ENCODE measurements around the gene SLC25A47.

SLC25A47 gene

DNA sequence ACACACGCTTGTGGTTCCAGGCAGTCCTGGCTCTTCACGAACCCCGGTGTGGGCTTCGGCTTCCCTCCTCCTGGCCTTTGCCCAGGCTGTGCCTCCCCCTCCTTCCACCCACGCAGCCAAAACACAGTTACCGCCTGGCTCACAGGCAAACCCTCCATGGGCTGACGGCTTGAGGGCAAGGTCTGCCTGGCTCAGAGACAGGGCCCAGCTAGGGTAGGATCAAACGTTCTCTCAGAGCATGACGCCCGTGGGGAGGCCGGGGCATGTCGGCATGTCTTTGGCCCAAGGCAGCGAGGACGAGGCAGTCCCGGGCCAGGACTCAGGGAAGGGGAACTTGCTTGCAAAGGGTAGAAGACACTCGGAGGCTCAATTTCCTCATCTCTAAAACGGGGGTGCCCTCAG, 2.1 kb downstream of the SLC25A47 start:
- H3K9me3 Mint-ChIP-seq = no peaks in the 10 kb centered on the region
- no peaks in the 10 kb centered on the region for H3K4me1 Mint-ChIP-seq
- H3K27ac Mint-ChIP-seq = peak overlapping the region; percentile 23 to 25
- H3K27me3 Mint-ChIP-seq = no peaks in the 10 kb centered on the region
- ATAC-seq (no peak), DNase-seq (no peak)
- no peak overlapping the region for H3K4me3 Mint-ChIP-seq

DNA sequence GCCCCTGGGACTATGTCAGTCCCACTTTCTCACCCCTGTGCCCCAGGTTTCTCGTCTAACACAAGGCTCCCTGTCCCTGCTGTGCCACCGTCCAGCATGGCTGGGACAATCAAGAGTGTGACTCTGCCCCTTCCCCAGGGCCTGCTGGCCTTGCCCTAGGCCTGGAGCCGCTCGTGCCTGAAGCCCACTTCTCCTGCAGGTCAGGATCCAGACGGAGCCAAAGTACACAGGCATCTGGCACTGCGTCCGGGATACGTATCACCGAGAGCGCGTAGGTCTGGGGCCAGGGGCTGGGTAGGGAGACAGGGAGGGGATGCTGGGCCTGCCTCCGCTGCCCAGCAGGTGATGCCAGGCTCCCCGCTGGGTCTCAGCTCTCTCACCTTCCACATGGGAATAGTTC, 2.8 kb downstream of the SLC25A47 start:
- no peaks in the 10 kb centered on the region for H3K4me1 Mint-ChIP-seq
- no peaks in the 10 kb centered on the region for H3K9me3 Mint-ChIP-seq
- H3K27me3 Mint-ChIP-seq = no peaks in the 10 kb centered on the region
- ATAC-seq (no peak), DNase-seq (no peak)
- H3K4me3 Mint-ChIP-seq = no peak overlapping the region
- H3K27ac Mint-ChIP-seq = peak overlapping the region in 1 of 2 donors; percentile 77

DNA sequence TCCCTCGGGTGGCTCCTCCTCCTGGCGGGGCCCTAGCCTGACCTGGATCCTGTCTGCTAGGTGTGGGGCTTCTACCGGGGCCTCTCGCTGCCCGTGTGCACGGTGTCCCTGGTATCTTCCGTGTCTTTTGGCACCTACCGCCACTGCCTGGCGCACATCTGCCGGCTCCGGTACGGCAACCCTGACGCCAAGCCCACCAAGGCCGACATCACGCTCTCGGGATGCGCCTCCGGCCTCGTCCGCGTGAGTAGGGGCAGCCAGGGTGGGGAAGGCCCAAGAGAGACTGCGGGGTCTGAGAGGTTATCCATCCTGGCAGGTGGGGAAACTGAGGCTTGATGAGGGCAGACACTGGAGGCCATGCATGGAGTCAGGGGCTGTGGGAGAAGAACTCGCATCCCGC, 4.0 kb downstream of the SLC25A47 start:
- Mint-ChIP-seq H3K4me3 (no peak overlapping the region), H3K4me1 (no peaks in the 10 kb centered on the region), H3K27me3 (no peaks in the 10 kb centered on the region), H3K9me3 (no peaks in the 10 kb centered on the region), H3K27ac (peak overlapping the region in 1 of 2 donors; percentile 27)
- ATAC-seq = no peak
- no peak for DNase-seq

DNA sequence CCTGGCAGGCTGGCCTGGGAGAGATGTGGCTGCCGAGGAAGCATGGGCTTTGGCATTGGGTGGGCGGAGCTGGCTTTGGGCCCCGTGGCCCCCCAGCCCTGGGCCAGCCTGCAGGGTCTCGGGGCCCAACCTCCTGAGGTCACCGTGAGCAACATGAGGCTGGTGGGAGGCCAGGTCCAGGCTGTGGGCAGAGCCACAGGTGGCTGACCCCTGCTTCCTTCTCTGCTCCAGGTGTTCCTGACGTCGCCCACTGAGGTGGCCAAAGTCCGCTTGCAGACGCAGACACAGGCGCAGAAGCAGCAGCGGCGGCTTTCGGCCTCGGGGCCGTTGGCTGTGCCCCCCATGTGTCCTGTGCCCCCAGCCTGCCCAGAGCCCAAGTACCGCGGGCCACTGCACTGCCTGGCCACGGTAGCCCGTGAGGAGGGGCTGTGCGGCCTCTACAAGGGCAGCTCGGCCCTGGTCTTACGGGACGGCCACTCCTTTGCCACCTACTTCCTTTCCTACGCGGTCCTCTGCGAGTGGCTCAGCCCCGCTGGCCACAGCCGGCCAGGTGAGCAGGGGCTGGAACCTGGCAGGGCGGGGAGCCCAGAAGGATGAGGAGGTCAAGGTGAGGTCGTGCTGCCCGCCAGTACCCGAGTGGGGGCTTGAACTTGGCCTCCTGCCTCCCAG, 5.5 kb downstream of the SLC25A47 start:
- Mint-ChIP-seq H3K9me3 (no peaks in the 10 kb centered on the region), H3K4me3 (no peak overlapping the region), H3K4me1 (peaks cover 4% of the 10 kb centered on the region), H3K27ac (peak overlapping the region; percentile 52 to 90), H3K27me3 (no peaks in the 10 kb centered on the region)
- no peak for ATAC-seq
- no peak for DNase-seq

DNA sequence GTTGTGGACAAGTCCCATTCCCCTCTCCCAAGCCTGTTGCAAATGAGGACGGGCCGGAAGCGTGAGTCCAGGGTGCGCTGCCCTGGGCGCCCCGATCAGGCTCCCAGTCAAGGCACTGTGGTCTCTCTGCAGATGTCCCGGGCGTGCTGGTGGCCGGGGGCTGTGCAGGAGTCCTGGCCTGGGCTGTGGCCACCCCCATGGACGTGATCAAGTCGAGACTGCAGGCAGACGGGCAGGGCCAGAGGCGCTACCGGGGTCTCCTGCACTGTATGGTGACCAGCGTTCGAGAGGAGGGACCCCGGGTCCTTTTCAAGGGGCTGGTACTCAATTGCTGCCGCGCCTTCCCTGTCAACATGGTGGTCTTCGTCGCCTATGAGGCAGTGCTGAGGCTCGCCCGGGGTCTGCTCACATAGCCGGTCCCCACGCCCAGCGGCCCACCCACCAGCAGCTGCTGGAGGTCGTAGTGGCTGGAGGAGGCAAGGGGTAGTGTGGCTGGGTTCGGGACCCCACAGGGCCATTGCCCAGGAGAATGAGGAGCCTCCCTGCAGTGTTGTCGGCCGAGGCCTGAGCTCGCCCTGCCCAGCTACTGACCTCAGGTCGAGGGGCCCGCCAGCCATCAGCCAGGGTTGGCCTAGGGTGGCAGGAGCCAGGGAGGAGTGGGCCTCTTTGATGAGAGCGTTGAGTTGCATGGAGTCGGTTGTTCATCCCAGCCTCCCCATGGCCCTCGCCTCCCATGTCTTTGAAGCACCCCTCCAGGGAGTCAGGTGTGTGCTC, 6.3 kb downstream of the SLC25A47 start:
- Mint-ChIP-seq H3K27me3 (no peaks in the 10 kb centered on the region), H3K27ac (peak overlapping the region in 1 of 2 donors; percentile 96), H3K4me3 (no peak overlapping the region), H3K4me1 (peaks cover 6% of the 10 kb centered on the region), H3K9me3 (no peaks in the 10 kb centered on the region)
- DNase-seq = peak in 1 of 2 donors; percentile 24
- ATAC-seq = peak; percentile 1

DNA sequence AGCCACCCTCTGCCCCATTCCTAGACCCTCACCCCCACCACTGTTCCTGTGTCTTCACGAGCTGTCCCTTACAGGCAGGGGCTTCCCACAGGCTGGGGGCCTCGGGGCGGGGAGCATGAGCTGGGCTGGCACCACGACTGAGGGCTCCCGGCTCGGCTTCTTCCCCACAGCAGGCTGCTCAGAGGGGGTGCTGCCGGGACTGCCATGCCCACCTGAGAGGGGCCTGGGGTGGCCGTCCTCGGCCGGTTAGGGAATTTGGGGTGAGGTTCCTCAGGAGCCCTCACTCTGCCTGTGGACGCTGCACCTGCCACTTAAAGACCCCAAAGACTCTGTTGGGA, 6.8 kb downstream of the SLC25A47 start:
- Mint-ChIP-seq H3K4me3 (no peak overlapping the region), H3K27me3 (no peaks in the 10 kb centered on the region), H3K4me1 (peaks cover 6% of the 10 kb centered on the region), H3K9me3 (no peaks in the 10 kb centered on the region), H3K27ac (peak overlapping the region in 1 of 2 donors; percentile 96)
- ATAC-seq (peak; percentile 0), DNase-seq (peak in 1 of 2 donors; percentile 26)

DNA sequence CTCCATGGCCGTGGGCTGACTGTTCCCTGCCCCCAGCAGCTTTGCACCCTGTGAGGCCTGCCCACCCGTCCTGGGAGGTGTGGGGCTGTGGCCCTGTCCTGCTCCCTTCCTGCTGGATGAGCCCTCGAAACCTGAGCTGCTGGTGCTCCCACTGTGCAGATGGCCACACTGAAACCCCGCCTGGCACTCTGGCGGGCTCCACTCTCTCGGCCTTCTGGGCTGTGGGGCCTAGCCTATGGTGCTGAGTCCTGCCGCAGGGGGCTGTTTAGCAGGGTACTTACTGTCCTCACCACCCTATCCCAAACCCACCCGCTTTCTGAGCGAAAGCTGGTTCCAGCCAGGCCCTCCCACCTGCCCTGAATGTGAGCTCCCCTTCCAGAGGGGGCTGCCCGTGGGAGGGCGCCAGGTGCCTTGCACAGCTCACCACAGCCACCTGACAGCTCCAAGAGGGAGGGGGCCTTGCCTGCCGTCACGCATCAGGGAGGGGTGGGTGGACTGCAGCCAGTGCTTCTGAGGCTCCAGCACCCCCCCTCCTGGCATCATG, 7.3 kb downstream of the SLC25A47 start:
- Mint-ChIP-seq H3K27me3 (no peaks in the 10 kb centered on the region), H3K27ac (peak overlapping the region in 1 of 2 donors; percentile 89), H3K4me1 (peaks cover 6% of the 10 kb centered on the region)

DNA sequence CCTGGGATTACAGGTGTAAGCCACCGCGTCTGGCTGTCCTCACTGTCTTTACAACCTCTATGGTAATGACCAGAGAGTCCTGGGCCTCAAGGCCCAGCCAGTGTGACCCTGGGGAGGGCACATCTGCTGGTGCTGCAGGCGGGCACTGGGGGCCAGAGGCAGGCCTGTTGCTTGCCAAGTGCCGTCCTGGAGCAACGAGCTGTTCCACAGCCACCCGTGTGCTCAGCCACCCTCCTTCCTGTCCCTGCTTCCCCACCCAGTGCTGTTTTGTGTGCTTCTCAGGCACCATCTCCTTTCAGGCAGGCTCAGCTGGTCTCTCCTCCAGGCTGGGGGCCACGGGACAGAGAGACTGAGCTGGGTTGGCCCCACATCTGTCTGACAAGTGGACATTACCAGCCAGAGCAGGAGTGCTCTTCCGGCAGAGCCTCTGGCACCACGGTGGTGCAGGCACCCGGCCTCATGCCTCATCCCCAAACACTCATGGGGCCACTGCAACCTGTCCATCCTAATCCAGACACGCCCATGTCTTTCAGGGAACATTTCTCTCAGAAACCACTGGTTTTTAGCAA, 9.0 kb downstream of the SLC25A47 start:
- H3K27me3 Mint-ChIP-seq = no peaks in the 10 kb centered on the region
- H3K4me1 Mint-ChIP-seq = peaks cover 10% of the 10 kb centered on the region
- no peak overlapping the region for H3K4me3 Mint-ChIP-seq
- H3K27ac Mint-ChIP-seq = peak overlapping the region in 1 of 2 donors; percentile 89
- ATAC-seq = peak; percentile 34
- no peaks in the 10 kb centered on the region for H3K9me3 Mint-ChIP-seq
- DNase-seq = peak in 1 of 2 donors; percentile 33

More for the DNA sequence above, 7.3 kb downstream of the SLC25A47 start:
- Mint-ChIP-seq H3K4me3 (no peak overlapping the region), H3K9me3 (no peaks in the 10 kb centered on the region)
- DNase-seq (peak; percentile 24), ATAC-seq (peak; percentile 15)

DNA sequence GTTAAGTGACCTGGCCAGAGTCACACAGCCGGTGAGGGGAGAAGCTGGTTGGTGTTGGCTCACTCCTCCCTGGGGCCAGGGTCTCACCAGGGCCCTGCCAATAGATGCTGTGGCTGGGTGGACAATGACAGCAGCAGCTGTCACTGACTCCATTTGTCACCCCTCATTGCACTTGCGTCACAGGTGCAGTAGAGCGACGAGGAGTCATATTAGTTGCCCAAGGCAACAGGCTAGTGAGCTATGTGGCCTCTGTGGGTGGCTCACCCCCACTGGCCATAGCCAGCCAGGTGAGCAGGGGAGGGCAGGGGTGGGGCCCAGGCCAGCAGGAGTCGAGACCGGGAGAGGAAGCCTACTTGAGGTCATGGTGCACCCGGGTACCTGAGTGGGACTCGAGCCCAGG, 9.7 kb downstream of the SLC25A47 start:
- Mint-ChIP-seq H3K4me1 (peaks cover 13% of the 10 kb centered on the region), H3K9me3 (no peaks in the 10 kb centered on the region), H3K27ac (peak overlapping the region in 1 of 2 donors; percentile 89), H3K4me3 (no peak overlapping the region), H3K27me3 (no peaks in the 10 kb centered on the region)
- ATAC-seq = peak; percentile 21
- DNase-seq = no peak

DNA sequence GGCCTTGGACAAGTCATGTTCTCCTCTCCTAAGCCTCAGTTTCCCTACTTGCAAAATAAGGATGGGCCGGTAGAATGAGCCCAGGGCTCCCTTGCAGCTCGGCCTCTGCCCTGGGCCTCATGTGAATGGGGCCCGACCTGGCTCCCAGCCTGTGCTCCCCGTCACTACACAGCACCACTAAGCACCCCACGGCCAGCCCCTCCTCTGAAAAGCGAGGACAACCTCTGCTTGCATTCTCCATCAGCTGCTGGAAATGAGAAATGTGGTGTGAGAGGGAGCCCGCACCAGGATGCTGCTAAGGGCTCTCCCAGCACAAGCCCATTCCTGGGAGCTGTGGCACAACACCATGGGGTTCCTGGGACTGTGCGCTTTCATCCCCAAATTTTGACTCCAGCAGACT, 10.2 kb downstream of the SLC25A47 start:
- ATAC-seq (peak; percentile 2), DNase-seq (no peak)
- H3K9me3 Mint-ChIP-seq = no peaks in the 10 kb centered on the region
- peak overlapping the region in 1 of 2 donors; percentile 82 for H3K27ac Mint-ChIP-seq
- H3K4me1 Mint-ChIP-seq = peaks cover 13% of the 10 kb centered on the region
- H3K4me3 Mint-ChIP-seq = no peak overlapping the region
- H3K27me3 Mint-ChIP-seq = no peaks in the 10 kb centered on the region

DNA sequence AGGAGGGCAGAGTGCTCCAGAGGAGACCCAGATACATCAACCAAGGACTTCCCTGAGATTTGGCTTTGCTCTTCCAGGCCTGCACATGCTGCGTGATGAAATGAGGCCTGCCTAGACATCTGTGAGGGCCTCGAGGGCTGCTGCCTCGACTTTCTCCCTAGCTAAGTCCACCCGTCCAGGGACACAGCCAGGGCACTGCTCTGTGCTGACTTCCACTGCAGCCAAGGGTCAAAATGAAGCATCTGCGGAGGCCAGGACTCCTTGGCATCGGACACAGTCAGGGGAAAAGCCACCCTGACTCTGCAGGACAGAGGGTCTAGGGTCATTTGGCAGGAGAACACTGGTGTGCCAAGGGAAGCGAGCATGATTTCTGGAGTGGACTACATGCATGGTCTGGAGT, 10.7 kb downstream of the SLC25A47 start:
- H3K4me3 Mint-ChIP-seq = no peak overlapping the region
- DNase-seq (no peak), ATAC-seq (no peak)
- H3K4me1 Mint-ChIP-seq = peaks cover 13% of the 10 kb centered on the region
- no peaks in the 10 kb centered on the region for H3K27me3 Mint-ChIP-seq
- H3K9me3 Mint-ChIP-seq = no peaks in the 10 kb centered on the region
- H3K27ac Mint-ChIP-seq = peak overlapping the region in 1 of 2 donors; percentile 82

DNA sequence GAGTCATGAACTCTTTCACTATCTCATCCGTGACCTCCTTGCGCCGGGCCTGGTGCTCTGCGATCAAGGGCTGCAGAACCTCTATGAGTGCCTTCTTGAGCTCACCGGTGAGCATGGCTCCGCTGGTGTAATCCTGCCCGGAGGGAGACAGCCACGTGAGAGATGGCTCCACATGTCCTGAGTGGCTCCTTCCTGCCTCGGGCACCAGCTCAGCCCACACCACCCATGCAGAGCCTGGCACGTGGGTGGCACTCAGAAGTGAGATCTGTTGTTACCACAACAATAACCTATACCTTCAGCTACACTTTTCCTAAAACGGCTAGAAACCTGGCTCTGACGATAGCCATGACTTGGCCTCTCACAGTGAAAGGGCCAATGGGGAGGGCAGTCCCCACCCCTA, 11.8 kb downstream of the SLC25A47 start:
- DNase-seq = no peak
- H3K27me3 Mint-ChIP-seq = no peaks in the 10 kb centered on the region
- no peak overlapping the region for H3K4me3 Mint-ChIP-seq
- H3K9me3 Mint-ChIP-seq = no peaks in the 10 kb centered on the region
- H3K27ac Mint-ChIP-seq = peak overlapping the region in 1 of 2 donors; percentile 92
- peaks cover 15% of the 10 kb centered on the region for H3K4me1 Mint-ChIP-seq
- no peak for ATAC-seq

DNA sequence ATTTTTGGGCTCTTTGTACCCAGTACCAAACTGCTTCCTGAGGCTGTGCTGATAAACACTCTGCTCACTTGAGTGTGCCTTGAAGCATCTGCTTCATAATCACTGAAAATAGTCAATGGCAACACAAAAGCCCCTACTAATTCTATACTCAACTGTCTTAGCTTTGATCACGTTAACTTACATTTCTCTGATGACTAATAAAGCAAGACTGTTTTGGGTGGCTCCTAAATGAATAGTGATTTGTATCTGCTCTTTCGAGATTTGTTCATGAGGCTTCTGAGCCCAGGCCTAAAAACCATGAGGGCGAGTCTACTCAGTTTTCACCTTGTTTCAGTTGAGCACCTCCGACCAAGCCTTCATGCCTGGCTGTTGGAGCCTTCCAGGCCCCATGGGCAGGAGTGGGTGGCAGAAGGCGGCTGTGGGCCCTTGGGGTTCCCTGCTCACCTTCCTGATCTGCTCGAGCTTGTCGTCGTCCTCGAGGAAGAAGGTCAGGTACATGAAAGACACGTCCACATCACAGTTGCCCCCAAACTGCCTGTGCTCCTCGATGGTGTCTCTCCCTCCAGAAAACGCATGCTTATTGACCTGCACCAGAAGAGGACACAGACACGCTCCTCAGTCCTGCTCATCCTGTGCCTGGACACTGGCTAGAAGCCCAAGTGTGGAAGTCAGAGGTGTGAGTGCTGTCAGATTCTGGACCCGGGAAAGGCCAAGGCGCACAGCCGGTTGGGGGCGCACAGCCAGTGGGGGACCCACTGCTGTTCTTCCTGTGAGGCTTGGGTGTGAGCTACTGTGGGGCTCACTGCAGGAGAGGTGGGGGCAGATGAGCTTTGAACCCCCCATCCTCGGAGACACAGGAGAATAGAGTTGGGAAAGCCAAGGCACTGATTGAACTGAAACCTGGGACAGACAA, 13.7 kb downstream of the SLC25A47 start:
- H3K4me1 Mint-ChIP-seq = peaks cover 30% of the 10 kb centered on the region
- H3K4me3 Mint-ChIP-seq = no peak overlapping the region
- ATAC-seq = no peak
- H3K9me3 Mint-ChIP-seq = no peaks in the 10 kb centered on the region
- DNase-seq = no peak
- peak overlapping the region in 1 of 2 donors; percentile 55 for H3K27ac Mint-ChIP-seq
- H3K27me3 Mint-ChIP-seq = no peaks in the 10 kb centered on the region

DNA sequence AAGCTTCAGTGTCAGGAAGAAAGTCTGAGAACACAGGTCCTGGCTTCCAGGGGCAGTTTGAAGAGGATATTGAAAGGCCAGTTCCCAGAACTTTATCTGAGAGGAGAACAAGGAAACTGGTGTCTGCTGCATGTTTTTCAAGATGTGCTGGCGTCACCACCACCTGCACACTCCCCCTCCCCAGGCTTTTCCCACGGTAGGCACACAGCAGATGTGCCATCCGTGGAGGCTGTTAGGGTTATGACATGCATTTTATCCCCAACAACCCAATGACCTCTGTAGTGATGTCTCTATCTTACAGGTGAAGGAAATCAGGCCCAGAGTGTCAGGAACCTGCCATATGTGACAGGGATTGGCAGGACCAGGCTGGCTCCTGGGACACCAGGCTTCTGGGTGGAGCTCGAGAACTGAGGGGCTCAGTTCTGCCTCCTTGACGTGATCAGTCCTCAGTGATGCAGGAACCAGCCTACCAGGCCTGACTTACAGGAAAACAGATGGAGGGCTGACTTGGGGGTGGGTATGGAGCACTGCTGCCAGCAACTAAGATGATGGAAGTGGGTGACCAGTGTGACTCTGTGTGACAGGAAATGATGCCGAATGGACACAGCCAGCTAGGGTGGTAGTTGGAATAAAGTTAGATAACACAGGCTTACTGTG, 16.8 kb downstream of the SLC25A47 start:
- Mint-ChIP-seq H3K4me3 (no peak overlapping the region), H3K4me1 (peaks cover 45% of the 10 kb centered on the region), H3K27me3 (no peaks in the 10 kb centered on the region), H3K27ac (peak overlapping the region; percentile 82 to 91), H3K9me3 (no peaks in the 10 kb centered on the region)
- DNase-seq = peak in 1 of 2 donors; percentile 7
- no peak for ATAC-seq

DNA sequence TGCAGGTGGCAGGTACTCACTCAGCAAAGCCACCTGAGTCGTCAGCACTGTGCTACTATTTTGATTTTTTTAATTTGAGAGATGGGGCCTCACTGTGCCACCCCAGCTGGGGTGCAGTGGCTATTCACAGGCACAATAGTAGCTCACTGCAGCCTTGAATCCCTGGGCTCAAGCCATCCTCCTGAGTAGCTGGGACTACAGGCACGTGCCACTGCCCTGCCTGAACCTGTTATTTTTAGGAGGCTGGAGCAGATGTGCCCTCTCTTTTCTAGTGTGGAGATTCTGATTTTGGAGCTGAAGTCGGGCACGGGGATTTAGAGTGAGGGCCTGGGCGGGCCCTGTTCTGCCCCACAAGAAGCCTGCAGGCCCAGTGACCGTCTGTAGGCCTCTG, 17.3 kb downstream of the SLC25A47 start:
- DNase-seq (peak in 1 of 2 donors; percentile 5), ATAC-seq (no peak)
- Mint-ChIP-seq H3K9me3 (no peaks in the 10 kb centered on the region), H3K27me3 (no peaks in the 10 kb centered on the region), H3K4me3 (no peak overlapping the region), H3K27ac (peak overlapping the region in 1 of 2 donors; percentile 91), H3K4me1 (peaks cover 45% of the 10 kb centered on the region)
